ELF-1 (cell line): ENCODE data around the gene TEX54.
"Not testable (repeated sequence)": the region's sequence is repeated elsewhere in the genome, so short reads cannot be mapped to it uniquely, and the experiment has no call there.

Experiments
- DNase-seq: peaks from one replicate; pipeline ENCODE4 v3.0.0-alpha.2; 2016; ENCODE audit warnings: low read depth, low spot score

Gene TEX54

DNA sequence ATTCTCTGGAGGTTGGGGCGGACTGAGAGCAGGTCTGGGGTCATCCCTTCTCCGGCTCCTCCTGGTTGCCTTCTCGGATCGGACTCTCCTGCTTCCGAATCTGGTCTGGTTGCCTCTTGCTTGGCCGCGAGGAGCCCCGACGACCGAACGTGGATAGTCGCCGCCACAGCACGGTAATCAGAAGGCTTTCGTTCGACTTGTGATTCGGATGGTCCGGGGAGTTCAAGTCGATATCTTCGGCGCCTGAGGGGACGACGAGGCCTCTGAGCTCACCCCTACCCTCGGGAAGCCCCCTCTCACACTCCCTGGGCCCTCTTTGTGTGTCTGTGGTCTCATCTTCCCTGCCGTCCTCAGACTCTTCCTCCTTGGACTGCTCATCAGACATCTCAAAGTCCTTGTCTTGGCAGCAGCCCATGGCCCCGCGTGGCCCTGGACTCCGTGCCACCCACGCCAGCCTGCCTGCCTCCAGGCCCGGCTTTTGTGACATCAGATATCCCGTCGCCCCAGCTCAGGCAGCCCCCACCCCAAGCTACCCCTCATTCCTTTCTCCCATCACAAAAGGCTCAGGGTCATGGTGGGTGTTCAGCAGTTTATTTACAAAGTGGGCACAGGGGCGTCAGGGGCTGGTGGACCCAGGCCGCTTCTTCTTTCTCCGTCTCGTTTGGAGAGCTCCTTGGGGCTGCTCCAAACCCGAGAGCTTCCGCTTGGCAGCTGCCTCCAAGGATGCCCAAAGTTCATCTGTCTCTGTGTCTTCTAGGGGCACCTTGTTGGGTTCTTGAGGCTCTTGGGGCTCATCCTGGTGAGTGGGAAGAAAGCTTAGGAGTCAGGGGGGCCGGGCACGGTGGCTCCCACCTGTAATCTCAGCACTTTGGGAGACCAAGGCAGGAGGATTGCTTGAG lies at the start of gene TEX54:
TSS of gene TEX54 (minus strand) at position 506 of the 899 bp plus-strand sequence.
- DNase-seq: no peak

- no peak for DNase-seq
These were observed 49.7 kb upstream of the TEX54 start for GRCh38 chr11:62882431-62882749.

- DNase-seq: no peak
These were observed 49.2 kb upstream of the TEX54 start for GRCh38 chr11:62881579-62882430.

DNA sequence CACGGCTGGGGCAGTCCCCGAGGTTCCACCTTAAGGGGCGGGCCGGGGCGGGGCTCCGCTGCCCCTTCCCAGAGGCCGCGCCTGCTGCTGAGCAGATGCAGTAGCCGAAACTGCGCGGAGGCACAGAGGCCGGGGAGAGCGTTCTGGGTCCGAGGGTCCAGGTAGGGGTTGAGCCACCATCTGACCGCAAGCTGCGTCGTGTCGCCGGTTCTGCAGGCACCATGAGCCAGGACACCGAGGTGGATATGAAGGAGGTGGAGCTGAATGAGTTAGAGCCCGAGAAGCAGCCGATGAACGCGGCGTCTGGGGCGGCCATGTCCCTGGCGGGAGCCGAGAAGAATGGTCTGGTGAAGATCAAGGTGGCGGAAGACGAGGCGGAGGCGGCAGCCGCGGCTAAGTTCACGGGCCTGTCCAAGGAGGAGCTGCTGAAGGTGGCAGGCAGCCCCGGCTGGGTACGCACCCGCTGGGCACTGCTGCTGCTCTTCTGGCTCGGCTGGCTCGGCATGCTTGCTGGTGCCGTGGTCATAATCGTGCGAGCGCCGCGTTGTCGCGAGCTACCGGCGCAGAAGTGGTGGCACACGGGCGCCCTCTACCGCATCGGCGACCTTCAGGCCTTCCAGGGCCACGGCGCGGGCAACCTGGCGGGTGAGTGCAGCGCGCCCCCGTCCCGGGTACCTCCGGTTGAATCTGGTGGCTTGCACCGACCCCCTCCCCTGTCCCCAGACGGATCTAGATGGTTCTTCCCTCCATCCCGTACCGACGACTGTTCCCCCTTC lies 48.4 kb upstream of the TEX54 start, which contains the start of gene SLC3A2:
TSS of gene SLC3A2 (plus strand) at position 94 of the 776 bp plus-strand sequence. CDS start at position 222, 128 bp downstream.
- DNase-seq: peak; percentile 98

- no peak for DNase-seq
These were observed 47.7 kb upstream of the TEX54 start for GRCh38 chr11:62880231-62880802.

DNA sequence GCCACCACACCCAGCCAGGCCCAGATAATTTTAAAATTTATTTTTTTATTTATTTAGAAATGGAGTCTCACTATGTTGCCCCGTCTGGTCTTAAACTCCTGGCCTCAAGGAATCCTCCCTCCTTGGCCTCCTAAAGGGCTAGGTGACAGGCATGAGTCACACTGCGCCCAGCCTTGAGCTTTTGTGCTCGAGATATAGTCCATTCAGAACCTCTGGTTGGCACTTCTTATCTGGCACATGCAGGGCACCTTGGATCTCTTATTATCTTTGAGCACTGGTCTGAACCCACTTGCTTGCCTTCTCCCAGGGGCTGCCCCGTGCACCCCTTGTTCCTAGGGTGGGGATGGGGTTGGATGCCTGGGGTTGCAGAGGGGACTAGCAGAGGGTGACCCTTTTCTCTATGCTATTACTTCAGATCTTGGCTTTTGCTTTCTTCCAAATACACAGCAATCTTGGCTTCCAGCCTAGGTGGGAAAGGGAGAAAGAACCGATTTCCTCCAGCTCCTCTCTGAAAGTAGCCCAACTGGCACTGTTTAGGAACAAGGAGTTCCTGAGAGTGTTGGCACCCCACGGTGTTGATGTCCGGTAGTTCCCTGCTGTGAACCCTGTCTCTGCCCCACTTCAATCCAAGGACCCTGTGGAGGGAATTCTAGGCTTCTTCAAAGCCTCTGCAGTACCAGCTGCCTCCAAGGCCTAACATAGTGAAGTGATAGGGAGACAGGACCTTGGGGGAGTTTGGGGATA lies 46.8 kb upstream of the TEX54 start:
- DNase-seq: no peak

DNA sequence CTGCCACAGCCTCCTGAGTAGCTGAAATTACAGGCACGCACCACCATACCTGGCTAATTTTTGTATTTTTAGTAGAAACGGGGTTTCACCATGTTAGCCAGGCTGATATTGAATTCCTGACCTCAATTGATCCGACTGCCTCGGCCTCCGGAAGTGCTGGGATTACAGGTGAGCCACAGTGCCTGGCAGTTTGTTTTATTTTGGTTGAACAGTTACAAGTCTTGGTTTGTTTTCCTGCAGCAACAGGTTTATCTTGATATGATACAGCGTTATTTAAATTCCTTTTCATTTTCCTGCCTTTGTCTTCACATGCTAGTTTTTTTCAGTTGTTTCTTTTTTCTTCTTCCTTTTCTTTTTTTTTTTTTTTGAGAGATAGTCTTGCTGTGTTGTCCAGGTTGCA lies 44.1 kb upstream of the TEX54 start:
- DNase-seq: no peak

DNA sequence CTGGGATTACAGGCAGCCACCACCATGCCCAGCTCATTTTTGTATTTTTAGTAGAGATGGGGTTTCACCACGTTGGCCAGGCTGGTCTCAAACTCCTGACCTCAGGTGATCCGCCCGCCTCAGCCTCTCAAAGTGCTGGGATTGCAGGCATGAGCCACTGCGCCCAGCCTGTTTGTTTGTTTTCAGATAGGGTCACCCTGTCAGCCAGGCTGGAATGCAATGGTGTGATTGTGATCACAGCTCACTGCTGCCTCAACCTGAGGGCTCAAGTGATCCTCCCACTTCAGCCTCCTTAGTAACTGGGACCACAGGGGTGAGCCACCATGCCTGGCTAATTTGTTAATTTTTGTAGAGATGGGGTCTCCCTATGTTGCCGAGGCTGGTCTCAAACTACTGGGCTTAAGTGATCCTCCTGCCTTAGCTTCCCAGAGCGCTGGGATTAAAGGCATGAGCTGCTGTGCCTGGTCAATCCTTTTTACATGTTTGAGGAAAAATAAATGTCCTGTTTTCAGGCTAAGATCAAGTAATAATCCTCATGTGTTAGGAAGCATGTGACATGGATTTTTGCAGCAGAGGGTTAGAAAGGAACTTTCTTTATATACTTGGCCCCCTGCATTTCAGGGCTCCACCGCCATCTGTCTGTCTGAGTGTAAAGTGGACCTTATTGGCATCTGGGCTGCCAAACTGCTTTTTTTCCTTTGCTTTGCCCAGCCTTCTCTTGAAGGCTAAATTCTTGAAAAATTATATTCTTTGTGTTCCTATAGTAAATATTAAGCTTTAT lies 43.2 kb upstream of the TEX54 start:
- peak; percentile 63 for DNase-seq

- no peak for DNase-seq
These were observed 42.2 kb upstream of the TEX54 start for GRCh38 chr11:62874851-62875250.

- no peak for DNase-seq
These were observed 33.0 kb upstream of the TEX54 start for GRCh38 chr11:62865635-62866034.

DNA sequence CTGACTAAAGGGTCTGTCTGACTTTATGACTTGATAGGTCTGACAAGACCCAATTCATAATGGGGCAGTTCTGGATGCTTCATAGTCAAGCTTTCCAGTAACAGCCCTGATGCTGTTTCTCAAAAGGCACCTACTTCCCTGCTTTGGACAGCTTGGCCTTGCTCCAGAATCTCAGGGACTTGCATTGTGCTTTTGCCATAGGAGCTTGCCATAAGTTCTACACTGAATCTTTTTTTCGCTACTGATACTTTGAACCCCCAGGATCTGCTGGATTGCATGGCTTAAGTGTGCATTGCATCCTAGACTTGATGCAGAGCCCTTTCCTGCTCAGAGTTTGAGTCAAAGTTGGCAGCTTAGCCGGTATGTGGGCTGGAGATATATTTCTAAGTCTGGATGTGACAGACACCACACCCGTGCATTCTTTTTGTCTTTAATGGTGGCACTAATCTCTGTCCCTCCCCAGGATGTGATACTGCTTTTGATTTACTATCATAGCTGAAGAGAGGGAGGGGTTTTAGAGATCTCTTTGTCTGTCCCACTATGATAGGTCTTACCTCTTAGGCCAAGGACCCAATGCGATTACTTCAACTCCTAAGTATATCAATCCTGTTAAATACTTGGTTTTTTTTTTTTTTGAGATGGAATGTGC lies 31.2 kb upstream of the TEX54 start:
- DNase-seq: no peak

DNA sequence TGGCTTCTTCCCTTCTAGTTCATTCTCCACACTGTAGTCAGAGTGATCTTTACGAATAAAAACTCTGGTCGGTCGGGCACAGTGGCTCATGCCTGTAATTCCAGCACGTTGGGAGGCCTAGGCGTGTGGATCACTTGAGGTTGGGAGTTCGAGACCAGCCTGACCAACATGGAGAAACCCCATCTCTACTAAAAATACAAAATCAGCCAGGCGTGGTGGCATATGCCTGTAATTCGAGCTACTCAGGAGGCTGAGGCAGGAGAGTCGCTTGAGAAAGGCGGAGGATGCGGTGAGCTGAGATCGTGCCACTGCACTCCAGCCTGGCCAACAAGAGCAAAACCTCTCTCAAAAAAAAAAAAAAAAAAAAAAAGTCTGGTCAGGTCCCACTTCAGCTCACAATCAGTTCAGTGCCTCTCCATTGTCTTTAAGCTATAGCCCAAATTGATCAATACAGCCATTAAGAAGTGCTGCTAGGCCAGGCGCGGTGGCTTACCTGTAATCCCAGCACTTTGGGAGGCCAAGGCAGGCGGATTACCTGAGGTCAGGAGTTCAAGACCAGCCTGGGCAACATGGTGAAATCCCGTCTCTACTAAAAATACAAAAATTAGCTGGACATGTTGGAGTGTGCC lies 29.0 kb upstream of the TEX54 start:
- DNase-seq: not testable (repeated sequence)

DNA sequence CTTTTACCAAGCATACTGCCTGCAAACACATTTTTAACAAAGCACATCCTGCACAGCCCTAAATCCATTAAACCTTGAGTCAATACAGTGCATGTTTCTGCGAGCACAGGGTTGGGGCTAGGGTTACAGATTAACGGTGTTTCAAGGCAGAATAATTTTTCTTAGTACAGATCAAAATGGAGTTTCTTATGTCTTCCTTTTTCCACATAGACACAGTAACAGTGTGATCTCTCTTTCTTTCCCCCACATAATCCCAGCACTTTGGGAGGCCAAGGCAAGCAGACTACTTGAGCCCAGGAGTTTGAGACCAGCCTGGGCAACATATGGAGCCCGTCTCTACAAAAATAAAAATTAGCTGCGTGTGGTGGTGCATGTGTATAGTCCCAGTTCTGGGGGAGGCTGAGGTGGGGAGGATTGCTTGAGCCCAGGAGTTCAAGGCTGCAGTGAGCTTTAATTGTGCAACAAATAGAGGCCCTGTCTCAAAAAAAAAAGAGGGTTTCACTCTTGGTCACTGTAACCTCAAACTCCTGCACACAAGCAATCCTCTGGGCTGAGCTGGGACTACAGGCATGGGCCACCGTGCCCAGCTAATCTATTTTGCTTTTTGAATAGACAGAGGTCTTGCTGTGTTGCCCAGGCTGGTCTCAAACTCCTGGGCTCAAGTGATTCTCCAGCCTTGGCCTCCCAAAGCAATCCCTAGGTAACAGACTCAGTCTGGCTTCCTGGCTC lies 28.4 kb upstream of the TEX54 start:
- DNase-seq: no peak

GRCh38 chr11:62859281-62859703 lies 26.7 kb upstream of the TEX54 start:
- not testable (repeated sequence) for DNase-seq

- peak; percentile 52 for DNase-seq
These were observed 25.6 kb upstream of the TEX54 start for GRCh38 chr11:62858201-62858600.

DNA sequence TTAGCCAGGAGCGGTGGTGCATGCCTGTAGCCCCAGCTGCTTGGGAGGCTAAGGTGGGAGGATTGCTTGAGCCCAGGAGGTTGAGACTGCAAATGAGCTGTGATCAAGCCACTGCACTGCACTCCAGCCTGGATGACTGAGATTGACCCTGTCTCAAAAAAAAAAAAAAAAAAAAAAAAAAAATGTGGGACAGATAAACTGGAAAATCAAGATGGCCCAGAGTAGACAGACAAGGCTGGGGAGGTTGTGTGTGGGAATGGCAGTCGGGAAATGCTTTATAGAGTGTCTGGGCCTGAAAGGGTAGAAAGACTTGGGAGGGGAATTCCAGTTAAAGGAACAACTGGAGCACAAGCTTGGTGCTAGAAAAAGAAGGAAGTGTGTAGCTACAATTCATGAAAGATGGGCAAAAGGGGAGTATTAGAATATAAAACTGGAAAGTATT lies 24.9 kb upstream of the TEX54 start:
- DNase-seq: peak; percentile 73

DNA sequence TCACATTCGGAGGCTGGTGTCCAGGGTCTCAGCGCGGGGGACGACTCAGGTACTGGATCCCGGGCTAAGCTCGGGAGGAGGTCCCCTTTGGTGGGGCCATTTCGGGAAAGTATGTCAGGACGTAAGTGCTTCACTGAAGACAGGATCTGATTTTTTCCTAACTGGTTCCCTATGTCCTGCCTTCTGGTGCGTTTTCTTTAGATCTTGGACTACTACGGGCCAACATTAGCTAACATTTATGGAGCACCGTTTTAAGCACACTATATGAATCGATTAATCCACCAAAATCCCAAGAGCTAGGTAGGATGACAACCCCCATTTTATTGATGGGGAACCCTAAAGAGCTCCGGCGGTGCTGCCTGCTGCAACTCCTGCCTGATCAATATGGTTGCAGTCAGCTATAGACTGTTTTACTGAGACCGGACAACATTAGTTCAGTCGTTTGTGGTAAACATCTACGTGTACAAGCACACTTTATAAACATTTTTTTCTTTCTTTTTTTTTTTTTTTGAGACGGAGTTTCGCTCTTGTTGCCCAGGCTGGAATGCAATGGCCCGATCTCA lies 23.8 kb upstream of the TEX54 start:
- no peak for DNase-seq
